SK-N-MC (cell line): Measurements from ENCODE around the gene PDLIM5.

ENCODE experiments used
- EZH2 ChIP-seq: fragments of 200-600 bp; sonication (generic); IDR thresholded peaks from one replicate; pipeline ENCODE4 v1.6.1; 2017; ENCODE audit warnings: antibody characterized with exemption
- POLR2AphosphoS5 ChIP-seq: IDR thresholded peaks from 2 replicates; pipeline ENCODE4 v1.6.1; 2012; ENCODE audit warnings: mild to moderate bottlenecking, low read depth, low read length, borderline replicate concordance

GRCh38 chr4:94484818-94485217 lies 33.1 kb downstream of the PDLIM5 start:
- no peak for TF ChIP-seq EZH2
- no peak for TF ChIP-seq POLR2AphosphoS5
